GM23338 (cell line): Measurements from ENCODE around the gene DGKK. TPM values are rescaled to one million over a fixed set of nuclear protein-coding genes. Genes with fewer than 3 reads are reported as not detected.

Experiments used
- ATAC-seq: fragments of 200-7000 bp; cut with Tn5 transposase; 3 replicates; pipeline ENCODE4 v1.9.1; 2020
- DNase-seq: peaks from one replicate; pipeline ENCODE4 v3.0.0-alpha.2; 2015; ENCODE audit warnings: low spot score
- H2AFZ ChIP-seq: fragments of 200-600 bp; sonication (generic); 2 replicates; pipeline ENCODE4 v1.8.0; 2016; ENCODE audit warnings: antibody characterized with exemption, mild to moderate bottlenecking, moderate library complexity
- H3F3A ChIP-seq: fragments of 200-600 bp; sonication (generic); replicated peaks from 2 replicates; pipeline ENCODE4 v1.8.0; 2017; ENCODE audit warnings: antibody characterized with exemption, mixed run types, low read depth
- H3K27ac ChIP-seq: fragments of 200-600 bp; sonication (generic); 2 replicates; pipeline ENCODE4 v1.6.1; 2016; ENCODE audit warnings: low read depth
- H3K27me3 ChIP-seq: fragments of 200-600 bp; sonication (generic); 2 replicates; pipeline ENCODE4 v1.8.0; 2016; ENCODE audit warnings: mild to moderate bottlenecking, mixed run types, moderate library complexity; ENCODE audit not compliant: insufficient read depth
- H3K36me3 ChIP-seq: fragments of 200-600 bp; sonication (generic); 2 replicates; pipeline ENCODE4 v1.8.0; 2016; ENCODE audit warnings: mild to moderate bottlenecking; ENCODE audit not compliant: insufficient read depth
- H3K4me1 ChIP-seq: fragments of 200-600 bp; sonication (generic); 2 replicates; pipeline ENCODE4 v1.8.0; 2016; ENCODE audit warnings: mild to moderate bottlenecking, moderate library complexity; ENCODE audit not compliant: insufficient read depth
- H3K4me2 ChIP-seq: fragments of 200-600 bp; sonication (generic); 2 replicates; pipeline ENCODE4 v1.7.1; 2017; ENCODE audit warnings: mixed run types
- H3K4me3 ChIP-seq: fragments of 200-600 bp; sonication (generic); 2 replicates; pipeline ENCODE4 v1.6.1; 2016; ENCODE audit warnings: mixed run types
- H3K79me2 ChIP-seq: fragments of 200-600 bp; sonication (generic); replicated peaks from 2 replicates; pipeline ENCODE4 v1.8.0; 2017; ENCODE audit warnings: mild to moderate bottlenecking; ENCODE audit not compliant: insufficient read depth
- H3K9me2 ChIP-seq: fragments of 200-600 bp; sonication (generic); 2 replicates; pipeline ENCODE4 v1.8.0; 2017; ENCODE audit not compliant: insufficient read depth
- H4K20me1 ChIP-seq: fragments of 200-600 bp; sonication (generic); replicated peaks from 2 replicates; pipeline ENCODE4 v1.8.0; 2017; ENCODE audit warnings: mild to moderate bottlenecking; ENCODE audit not compliant: insufficient read depth
- H3K27ac Mint-ChIP-seq: 2 replicates; pipeline ENCODE4 v1.8.0; 2020; ENCODE audit warnings: inconsistent platforms, mild to moderate bottlenecking, moderate library complexity, mixed read lengths
- H3K27me3 Mint-ChIP-seq: 3 replicates; pipeline ENCODE4 v1.8.0; 2022; ENCODE audit warnings: low read depth, mild to moderate bottlenecking, moderate library complexity, mixed read lengths, inconsistent platforms; ENCODE audit not compliant: insufficient read depth, poor library complexity
- H3K36me3 Mint-ChIP-seq: 3 replicates; pipeline ENCODE4 v1.8.0; 2021; ENCODE audit warnings: low read depth, mild to moderate bottlenecking, inconsistent platforms, moderate library complexity, mixed read lengths
- H3K4me1 Mint-ChIP-seq: 3 replicates; pipeline ENCODE4 v1.8.0; 2020; ENCODE audit warnings: mild to moderate bottlenecking, inconsistent platforms, mixed read lengths
- H3K4me3 Mint-ChIP-seq: 3 replicates; pipeline ENCODE4 v1.8.0; 2021; ENCODE audit warnings: moderate library complexity, mild to moderate bottlenecking, inconsistent platforms, mixed read lengths
- H3K9me3 Mint-ChIP-seq: 3 replicates; pipeline ENCODE4 v1.8.0; 2020; ENCODE audit warnings: moderate library complexity, mild to moderate bottlenecking, inconsistent platforms, mixed read lengths
- CREB1 ChIP-seq: fragments of 250-450 bp; sonication (Bioruptor Pico); IDR thresholded peaks from 2 replicates; pipeline ENCODE4 v1.5.0; 2020; ENCODE audit warnings: low read depth, mild to moderate bottlenecking, moderate library complexity
- CTCF ChIP-seq, 2 experiments: fragments of 200-600 bp in 1 of 2; sonication (generic) in 1 of 2; conservative IDR thresholded peaks; 2 replicates each; pipeline versions ENCODE4 v1.5.1 to v1.6.1; 2016 to 2017; ENCODE audit warnings: antibody characterized with exemption in 2 of 2, low read depth in 2 of 2, mild to moderate bottlenecking in 2 of 2, moderate library complexity in 1 of 2
- NANOG ChIP-seq: IDR thresholded peaks from 2 replicates; pipeline ENCODE4 v1.6.1; 2016; ENCODE audit warnings: antibody characterized with exemption, borderline replicate concordance
- polyA plus RNA-seq: library from polyadenylated mRNA; unstranded; fragments of >200 nt; fragmentation: Nextera tagmentation; extraction: Ambion mirVana; gene quantifications from 2 replicates; pipeline ENCODE4 v1.2.1, GENCODE V29; 2016
- total RNA-seq: library from RNA; depleted of rRNA; stranded (reverse); fragments of >200 nt; shearing (Covaris generic); gene quantifications from 2 replicates; pipeline ENCODE4 v1.2.3, GENCODE V29; 2014
- TF ChIP-seq, protein P1 (sequence below): fragments of 250-450 bp; sonication (Bioruptor Pico); IDR thresholded peaks from 2 replicates; pipeline ENCODE4 v1.5.0; 2020; ENCODE audit warnings: mild to moderate bottlenecking, moderate library complexity

DGKK gene
- total and polyA plus RNA-seq, 2 experiments from 2014 or later, result 2.1 to 8.9 TPM

GRCh38 chrX:50450324-50450723 is 20.3 kb downstream of the DGKK start (continued):
- TF ChIP-seq, protein P1, sequence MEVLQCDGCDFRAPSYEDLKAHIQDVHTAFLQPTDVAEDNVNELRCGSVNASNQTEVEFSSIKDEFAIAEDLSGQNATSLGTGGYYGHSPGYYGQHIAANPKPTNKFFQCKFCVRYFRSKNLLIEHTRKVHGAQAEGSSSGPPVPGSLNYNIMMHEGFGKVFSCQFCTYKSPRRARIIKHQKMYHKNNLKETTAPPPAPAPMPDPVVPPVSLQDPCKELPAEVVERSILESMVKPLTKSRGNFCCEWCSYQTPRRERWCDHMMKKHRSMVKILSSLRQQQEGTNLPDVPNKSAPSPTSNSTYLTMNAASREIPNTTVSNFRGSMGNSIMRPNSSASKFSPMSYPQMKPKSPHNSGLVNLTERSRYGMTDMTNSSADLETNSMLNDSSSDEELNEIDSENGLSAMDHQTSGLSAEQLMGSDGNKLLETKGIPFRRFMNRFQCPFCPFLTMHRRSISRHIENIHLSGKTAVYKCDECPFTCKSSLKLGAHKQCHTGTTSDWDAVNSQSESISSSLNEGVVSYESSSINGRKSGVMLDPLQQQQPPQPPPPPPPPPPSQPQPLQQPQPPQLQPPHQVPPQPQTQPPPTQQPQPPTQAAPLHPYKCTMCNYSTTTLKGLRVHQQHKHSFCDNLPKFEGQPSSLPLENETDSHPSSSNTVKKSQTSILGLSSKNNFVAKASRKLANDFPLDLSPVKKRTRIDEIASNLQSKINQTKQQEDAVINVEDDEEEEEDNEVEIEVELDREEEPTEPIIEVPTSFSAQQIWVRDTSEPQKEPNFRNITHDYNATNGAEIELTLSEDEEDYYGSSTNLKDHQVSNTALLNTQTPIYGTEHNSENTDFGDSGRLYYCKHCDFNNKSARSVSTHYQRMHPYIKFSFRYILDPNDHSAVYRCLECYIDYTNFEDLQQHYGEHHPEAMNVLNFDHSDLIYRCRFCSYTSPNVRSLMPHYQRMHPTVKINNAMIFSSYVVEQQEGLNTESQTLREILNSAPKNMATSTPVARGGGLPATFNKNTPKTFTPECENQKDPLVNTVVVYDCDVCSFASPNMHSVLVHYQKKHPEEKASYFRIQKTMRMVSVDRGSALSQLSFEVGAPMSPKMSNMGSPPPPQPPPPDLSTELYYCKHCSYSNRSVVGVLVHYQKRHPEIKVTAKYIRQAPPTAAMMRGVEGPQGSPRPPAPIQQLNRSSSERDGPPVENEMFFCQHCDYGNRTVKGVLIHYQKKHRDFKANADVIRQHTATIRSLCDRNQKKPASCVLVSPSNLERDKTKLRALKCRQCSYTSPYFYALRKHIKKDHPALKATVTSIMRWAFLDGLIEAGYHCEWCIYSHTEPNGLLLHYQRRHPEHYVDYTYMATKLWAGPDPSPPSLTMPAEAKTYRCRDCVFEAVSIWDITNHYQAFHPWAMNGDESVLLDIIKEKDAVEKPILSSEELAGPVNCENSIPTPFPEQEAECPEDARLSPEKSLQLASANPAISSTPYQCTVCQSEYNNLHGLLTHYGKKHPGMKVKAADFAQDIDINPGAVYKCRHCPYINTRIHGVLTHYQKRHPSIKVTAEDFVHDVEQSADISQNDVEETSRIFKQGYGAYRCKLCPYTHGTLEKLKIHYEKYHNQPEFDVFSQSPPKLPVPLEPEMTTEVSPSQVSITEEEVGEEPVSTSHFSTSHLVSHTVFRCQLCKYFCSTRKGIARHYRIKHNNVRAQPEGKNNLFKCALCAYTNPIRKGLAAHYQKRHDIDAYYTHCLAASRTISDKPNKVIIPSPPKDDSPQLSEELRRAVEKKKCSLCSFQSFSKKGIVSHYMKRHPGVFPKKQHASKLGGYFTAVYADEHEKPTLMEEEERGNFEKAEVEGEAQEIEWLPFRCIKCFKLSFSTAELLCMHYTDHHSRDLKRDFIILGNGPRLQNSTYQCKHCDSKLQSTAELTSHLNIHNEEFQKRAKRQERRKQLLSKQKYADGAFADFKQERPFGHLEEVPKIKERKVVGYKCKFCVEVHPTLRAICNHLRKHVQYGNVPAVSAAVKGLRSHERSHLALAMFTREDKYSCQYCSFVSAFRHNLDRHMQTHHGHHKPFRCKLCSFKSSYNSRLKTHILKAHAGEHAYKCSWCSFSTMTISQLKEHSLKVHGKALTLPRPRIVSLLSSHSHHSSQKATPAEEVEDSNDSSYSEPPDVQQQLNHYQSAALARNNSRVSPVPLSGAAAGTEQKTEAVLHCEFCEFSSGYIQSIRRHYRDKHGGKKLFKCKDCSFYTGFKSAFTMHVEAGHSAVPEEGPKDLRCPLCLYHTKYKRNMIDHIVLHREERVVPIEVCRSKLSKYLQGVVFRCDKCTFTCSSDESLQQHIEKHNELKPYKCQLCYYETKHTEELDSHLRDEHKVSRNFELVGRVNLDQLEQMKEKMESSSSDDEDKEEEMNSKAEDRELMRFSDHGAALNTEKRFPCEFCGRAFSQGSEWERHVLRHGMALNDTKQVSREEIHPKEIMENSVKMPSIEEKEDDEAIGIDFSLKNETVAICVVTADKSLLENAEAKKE (CRISPR knock-in tag), result no peak
- no peak for TF ChIP-seq CREB1

- 0 out of 3 replicates have a peak, but pooled peaks cover 5% of the 10 kb centered on the region for H3K36me3 Mint-ChIP-seq
- no peaks in the 10 kb centered on the region for H3K27me3 ChIP-seq
- H3K36me3 ChIP-seq, result no peaks in the 10 kb centered on the region
- no peaks in the 10 kb centered on the region for H3K79me2 ChIP-seq
- DNase-seq (peak; percentile 41), ATAC-seq (peak; percentile 56; the same call in 2 of the 3 replicates)
- H3K9me3 Mint-ChIP-seq, result no peaks in the 10 kb centered on the region; the same call in 2 of the 3 replicates
- no peak overlapping the region for H3K4me3 Mint-ChIP-seq
- no peak overlapping the region for H3K27ac Mint-ChIP-seq
- H3K4me2 ChIP-seq, result no peak overlapping the region
- H2AFZ ChIP-seq, result no peak overlapping the region
- TF ChIP-seq NANOG (no peak), CTCF (conservative IDR thresholded peaks at IDR 0.05; ENCODE audit: low read depth in 2 of 2) (peak; percentile 47 to 60; a peak in 3 of 4 replicates)
- no peaks in the 10 kb centered on the region for H3K4me1 ChIP-seq
- no peak overlapping the region for H3K4me3 ChIP-seq
- 0 out of 3 replicates have a peak, but pooled peaks cover 2% of the 10 kb centered on the region for H3K4me1 Mint-ChIP-seq
- no peaks in the 10 kb centered on the region for H4K20me1 ChIP-seq
- no peaks in the 10 kb centered on the region; the same call in 1 of the 2 replicates for H3K9me2 ChIP-seq
- no peaks in the 10 kb centered on the region for H3F3A ChIP-seq
- no peaks in the 10 kb centered on the region for H3K27me3 Mint-ChIP-seq
- H3K27ac ChIP-seq, result no peak overlapping the region
Measured at GRCh38 chrX:50448565-50448964, 22.1 kb downstream of the DGKK start.
